NCI-H2107 treated with DMSO at 0.1 percent for 48 hours (cell line): ENCODE measurements around the gene EPN1.

Experiments used
- DNase-seq: peaks from one replicate; lab custom pipeline; 2025; ENCODE audit not compliant: unreplicated experiment; lab: John Stamatoyannopoulos, UW

The EPN1 gene

DNA sequence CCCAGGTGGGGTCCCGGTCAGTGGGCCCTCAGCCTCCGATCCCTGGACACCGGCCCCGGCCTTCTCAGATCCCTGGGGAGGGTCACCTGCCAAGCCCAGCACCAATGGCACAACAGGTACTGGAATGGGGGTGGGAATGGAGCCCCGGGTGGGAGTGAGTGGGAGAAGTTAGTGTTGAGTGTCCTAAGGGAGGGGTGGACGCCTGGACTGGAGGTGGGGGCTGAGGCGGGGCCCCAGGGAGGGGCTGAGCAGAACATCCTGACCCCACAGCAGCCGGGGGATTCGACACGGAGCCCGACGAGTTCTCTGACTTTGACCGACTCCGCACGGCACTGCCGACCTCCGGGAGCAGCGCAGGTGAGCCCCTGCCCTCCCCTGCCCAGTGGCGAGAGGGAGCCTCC is 17.7 kb downstream of the EPN1 start:
- no peak for DNase-seq

DNA sequence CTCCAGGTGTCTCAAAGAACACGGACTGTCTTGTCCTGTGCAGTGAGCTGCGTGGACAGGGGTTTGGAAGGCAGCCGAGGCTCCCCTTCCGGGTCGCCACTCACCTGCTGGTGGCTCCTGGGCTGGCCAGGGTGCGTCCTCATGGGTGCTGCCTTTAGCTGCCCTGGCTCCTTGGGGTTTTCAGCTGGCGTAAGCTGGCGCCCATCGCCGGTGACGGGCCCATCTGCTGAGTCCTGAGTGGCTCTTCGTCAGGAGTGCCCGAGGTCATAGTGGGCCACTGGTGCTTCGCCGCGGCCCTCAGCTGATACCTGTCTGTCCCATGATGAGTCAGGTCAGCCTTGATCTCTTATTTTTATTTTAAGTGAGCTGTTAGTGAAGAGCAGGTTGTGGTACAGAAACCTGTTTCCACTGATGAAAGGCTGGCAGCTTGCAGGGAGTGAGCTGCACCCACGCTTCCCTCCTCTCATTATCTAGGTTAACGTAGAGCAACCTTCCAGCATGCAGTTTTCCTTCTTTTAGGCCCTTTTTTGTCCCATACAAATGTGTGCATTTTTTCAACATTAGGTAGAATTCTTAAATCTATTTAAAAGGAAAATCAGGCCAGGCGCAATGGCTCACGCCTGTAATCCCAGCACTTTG is 18.4 kb downstream of the EPN1 start:
- DNase-seq = no peak

DNA sequence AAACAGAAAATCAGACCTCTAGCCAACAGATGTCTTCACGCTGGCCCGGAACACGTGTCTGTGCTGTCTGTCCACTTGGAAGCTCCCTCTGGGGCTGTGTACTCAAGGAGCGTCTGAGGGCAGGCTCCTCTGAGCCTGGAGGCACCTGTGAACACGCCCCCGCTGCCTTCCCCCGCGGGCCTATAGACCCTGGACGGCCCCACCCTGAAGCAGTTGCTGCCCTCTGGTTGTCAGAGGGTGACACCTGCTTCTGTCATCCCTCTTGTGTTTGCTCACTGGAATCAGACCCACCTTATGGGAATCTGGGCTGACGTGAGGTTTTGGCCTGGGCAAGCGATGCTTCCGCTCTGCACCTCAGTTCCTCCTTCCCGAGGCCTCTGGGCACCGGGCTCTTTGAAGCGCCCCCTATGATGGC is 19.2 kb downstream of the EPN1 start:
- DNase-seq = no peak

DNA sequence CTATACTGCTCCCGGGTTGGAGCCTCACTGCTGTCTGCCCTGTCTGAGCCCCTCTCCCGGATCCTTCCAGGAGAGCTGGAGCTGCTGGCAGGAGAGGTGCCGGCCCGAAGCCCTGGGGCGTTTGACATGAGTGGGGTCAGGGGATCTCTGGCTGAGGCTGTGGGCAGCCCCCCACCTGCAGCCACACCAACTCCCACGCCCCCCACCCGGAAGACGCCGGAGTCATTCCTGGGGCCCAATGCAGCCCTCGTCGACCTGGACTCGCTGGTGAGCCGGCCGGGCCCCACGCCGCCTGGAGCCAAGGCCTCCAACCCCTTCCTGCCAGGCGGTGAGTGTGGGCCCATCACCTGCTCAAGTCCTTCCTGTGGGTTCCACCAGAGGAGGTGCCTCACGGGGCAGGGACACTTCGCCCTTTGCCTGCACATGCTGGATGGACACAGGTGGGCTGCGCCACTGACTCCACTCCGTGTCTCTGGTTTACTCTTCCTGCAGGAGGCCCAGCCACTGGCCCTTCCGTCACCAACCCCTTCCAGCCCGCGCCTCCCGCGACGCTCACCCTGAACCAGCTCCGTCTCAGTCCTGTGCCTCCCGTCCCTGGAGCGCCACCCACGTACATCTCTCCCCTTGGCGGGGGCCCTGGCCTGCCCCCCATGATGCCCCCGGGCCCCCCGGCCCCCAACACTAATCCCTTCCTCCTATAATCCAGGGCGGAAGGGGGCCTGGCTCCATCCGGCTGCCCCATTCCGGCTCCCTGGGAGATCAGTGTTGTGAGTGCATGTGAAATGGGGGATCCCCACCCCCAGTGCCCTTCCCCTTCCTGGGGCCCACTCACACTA is 19.8 kb downstream of the EPN1 start:
- DNase-seq = no peak

DNA sequence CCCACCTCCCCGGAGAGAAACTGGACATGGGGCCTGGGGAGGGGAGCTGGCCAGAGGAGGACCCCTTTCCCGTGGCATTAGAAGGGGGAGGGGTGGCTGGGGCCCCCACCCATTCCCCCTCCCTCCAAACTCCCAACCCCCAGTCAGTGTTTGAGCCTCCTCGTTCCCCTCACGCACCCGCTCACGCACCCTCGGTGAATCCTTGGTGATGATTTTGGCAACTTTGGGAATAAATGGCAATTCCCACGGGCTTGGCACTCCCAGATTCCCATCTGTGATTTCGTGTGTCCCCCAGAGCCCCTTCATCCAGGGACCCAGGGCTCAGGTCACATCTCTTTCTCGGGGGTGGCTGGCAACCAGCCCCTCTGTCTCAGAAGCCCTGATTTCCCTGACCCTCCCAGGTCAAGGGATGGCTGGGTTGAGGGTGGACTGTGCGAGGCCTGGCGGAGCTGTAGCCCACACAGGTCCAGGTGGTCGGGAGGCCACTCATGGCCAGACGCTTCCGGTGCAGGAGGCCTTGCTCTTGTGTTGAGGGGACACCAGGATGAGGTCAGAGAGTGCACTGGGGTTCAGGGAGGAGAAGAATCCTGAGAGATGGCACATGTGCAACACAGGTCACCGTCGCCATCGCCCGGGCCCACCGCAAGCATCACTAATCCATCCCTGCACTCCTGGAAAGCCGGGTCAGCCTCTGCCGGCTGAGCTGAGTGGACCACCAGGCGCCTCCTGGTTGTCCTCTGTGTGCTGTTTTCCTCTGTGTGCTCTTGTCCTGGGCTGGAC is 20.7 kb downstream of the EPN1 start:
- DNase-seq = no peak

DNA sequence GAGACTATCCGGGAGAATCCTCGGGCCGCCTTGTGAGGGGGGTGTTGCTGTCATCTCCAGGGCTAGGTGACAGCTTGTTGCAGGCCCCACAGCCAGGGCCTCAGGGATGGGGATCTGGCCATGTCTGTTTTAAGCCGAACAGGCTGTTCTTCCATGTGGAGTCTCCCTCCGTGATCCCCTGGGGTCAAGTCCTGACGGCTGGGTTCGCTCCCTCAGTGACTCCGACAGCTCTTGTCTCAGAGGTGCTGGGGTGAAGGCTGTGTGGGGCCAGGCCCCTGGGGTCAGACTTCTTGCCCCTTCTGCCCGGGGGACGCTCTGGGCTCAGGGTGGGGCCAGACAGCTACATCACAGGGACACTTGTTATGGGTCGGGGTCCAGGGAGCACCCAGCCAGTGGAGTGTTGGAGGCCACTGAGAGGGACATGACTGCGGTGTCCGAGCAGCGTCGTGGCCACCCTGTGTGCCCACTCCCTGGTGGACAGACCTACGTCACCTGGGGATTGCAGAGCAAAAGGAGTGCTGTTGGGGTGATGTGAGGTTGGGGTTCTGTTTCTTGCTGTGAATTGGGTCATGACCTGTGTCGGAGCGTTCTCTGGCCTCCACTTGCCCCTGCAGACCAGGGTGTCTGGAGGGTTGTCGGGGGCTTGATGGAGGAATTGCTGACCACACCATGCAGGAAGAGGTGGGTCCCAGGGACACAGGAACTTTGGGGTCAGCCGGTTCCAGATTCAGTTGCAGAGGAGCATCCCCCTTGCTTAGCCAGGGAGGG is 21.5 kb downstream of the EPN1 start:
- no peak for DNase-seq

DNA sequence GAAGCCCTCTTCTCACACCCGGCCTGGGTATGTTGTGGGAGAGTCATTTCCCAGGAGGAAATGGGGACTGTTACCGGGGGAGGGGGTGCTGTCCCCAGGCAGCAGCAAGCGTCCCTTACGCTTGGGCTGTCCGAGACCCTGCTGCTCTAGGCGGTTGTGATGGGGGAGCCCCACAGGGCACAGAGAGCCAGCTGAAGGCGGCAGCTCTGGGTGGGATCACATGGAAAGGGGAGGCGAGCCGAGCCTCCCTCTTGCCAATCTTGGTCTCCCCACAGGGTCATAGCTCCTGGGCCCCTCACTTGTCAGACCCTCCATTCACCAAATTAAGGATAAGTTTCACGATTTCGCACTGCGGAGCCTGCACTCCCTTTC is 22.0 kb downstream of the EPN1 start:
- DNase-seq = no peak

DNA sequence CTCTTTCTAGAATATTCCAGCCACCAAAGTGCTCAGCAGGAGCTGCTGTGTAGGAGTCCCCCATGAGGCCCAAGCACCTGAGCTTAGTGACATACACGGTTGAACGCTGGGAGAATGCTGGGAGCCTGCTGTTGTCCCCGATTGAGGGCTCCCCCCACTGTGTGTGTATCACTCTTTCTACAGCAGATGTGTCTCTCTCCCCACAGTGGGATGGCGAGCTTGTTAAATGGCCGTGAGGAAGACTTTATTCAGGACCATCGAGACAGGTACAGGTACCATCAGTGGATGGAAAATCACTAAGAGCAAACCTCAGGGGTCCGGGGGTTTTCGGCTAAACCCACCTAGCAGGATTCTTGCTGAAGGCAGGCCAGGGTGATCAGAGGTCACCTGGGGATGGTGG is 22.7 kb downstream of the EPN1 start:
- DNase-seq = no peak

DNA sequence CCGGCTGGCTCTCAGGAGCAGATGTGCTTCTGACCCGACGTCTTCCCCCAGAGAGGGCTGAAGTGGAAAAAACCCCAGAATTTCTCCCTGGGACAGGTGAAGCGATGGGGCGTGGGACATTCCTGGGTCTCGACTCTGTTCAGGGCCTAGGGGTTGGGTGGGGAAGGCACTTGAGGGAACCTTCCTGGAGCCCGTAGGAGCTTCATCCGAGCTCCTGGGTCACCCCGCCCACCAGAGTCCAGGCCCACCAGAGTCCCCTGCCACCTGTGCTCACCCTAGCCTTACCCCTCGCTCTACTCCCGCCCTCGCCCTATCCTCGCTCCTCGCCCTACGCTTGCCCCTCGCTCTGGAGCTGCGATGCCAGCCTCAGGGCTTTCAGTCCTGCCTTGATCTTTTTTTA is 23.2 kb downstream of the EPN1 start:
- DNase-seq = no peak

DNA sequence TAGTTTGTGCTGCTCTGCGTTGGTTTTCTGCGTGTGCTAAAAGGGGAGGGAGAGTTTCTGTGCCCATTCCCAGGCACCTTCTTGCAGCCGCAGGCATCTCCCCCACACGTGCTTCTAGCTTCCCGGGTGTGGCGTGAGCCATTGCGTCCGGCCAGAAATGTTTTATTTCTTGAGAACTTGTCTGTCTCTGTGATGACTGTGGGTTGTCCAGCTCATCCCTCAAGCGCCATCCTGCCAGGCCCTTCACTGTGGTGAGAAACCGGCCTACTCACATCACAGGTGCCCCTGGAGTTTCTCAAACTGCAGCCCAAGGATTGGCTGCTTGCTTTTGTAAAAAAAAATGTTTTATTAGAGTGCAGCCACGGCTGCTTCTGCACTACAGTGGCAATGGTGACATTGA is 24.2 kb downstream of the EPN1 start:
- DNase-seq = no peak

DNA sequence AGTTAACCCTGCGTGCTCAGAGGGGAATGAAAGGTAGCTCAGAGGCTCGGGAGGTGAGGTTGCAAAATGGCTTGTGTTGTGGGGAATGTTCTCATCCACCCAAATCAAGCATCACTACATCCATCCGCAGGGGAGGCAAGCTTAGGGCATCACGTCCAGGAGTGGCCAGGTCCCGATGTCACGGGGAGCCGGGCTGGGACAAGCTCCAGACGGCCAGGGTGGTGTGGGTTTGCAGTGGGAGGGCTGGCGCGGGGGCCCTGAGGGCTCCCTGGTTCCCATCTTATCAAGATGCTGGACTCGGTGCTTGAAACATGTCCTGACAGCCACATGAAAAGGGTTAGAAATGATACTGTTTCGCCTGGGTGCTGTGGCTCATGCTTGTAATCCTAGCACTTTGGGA is 25.8 kb downstream of the EPN1 start:
- no peak for DNase-seq

DNA sequence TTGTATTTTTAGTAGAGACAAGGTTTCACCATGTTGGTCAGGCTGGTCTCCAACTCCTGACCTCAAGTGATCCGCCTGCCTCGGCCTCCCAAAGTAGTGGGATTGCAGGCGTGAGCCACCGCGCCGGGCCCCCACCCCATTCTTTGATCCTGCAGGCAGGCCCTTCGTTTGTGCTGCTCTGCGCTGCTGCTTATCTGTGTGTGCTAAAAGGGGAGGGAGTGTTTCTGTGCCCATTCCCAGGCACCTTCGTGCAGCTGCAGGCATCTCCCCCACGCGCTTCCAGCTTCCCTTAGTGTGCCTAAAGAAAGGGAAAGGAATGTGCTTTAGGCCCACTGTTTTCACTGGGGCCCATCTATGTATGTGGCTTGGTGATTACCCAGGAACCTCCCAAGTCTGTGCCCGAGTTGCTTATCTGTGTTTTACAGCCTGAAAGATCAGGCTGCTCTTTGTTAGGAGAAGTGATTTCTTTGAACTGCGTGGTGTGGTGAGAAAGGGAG is 27.2 kb downstream of the EPN1 start:
- DNase-seq = no peak

DNA sequence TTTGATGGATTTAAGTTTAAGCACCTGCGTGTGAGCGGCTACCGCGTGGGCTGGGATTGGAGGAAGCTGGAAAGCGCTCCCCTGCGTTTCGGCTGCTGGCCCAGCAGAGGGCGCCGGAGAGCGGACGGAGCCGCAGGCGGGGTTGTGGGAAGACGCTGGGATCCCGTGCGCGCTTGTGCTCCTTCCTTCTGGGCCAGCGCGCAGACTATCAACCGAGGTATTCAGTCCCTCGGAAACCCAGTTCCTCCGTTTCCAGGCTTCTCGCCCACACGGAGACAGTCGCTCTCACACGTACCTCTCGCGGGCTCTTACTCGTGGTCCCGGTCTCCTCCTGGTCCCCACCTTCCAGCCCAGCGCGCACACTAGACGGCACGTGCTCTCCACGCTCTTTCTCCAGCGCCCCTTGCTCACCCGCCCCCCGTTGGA is 28.8 kb downstream of the EPN1 start:
- DNase-seq = no peak

DNA sequence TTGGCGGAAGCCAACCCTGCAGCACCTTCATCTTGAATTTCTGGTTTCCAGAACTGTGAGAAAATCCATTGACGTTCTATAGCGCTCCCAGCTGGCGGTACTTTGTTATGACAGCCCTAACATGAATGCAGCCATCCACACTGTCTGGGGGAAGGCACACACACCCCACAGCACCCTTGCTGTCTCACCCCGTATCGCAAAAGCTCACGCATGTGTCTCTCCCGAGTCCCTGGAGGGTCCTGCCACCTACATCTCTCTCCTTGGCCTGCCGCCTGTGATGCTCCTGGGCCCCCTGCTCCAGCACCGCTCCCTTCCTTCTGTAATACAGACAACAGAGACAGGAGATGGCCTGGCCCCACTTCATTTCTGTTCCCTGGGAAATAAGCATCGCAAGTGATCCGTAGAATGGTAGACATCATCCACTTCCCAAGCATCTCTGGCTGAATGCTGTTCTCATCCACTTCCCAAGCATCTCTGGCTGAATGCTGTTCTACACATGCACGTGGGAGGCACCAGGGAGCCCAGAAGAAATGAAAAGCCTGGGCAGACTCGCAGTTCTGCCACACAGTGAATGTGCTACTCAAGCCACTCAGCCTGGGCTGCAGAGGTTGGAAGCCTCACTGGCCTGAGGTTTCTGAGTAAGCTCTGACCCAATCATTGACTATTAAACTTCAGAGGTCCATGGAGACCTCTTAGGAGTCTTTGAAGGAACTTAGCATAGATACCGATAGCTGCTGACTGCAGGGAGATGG is 29.6 kb downstream of the EPN1 start:
- no peak for DNase-seq

DNA sequence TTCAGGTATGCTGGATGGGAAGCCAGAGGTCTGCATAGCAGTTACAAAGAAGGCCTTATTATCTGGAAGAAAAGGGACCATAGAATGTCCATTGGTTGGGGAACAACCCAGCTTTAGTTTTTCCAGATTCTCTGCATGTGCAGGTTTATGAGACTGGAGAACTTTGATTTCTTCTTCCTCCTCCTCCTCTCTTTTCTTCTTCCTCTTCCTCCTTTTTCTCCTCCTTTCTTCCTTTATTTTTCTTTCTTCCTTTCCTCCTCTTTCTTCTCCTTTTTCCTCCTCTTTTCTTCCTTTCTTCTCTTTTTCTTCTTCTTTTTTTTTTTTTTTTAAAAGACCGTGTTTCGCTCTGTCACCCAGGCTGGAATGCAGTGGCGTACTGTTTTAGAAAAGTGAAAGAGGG is 30.9 kb downstream of the EPN1 start:
- no peak for DNase-seq

DNA sequence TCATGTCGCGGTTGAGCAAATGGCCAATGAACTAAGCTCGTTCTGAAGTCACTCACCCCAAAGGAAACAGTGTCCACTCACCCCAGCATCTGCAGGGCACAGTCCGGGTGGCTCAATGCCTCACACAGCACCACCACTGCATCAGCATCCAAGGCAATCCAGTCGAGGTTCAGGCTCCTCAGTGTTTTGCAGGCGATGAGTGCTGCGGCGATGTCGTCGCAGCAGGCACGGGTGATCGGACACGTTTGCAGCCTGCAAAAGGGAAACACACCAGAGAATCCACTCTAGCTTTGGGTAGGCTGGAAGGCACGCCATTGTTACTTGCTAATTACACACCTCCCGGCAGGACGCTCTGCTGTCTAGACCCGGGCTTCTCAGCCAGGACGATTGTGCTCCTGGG is 36.7 kb downstream of the EPN1 start:
- no peak for DNase-seq

DNA sequence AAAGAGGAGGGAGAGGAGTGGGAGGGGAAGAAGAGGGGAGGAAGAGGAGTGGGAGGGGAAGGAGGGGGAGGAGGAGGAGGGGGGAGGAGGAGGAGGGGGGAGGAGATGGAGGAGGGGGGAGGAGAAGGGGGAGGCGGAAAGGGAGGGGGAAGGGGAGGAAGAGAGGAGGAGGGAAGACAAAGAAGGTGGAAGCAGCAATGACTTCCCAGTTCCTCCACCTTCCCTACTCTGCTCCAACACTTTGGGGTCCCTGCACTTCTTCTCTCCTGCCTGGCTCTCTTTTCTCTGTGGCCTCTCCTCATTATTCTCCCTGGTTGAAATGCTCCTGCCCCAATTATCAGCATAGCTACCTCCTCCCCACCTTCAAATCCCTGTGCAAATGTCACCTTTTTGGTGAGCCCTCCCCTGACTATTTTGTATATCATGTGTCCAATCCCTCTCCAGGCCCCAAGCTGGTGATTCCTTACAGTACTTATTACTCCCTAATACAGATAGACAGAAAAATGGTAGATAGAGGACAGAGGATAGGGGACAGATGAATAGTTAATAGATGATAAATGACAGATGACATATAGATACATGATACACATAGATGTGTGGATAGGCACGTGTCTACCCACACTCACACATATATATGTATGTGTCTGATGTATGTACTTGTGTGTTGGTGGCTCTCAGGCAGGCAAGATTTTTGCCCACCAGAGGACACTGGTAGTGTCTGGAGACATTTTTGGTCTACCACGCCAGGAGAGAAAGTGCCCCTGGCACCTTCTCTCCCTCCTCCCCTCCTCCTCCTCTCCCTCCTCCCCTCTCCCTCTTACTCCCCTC is 38.0 kb downstream of the EPN1 start:
- no peak for DNase-seq

DNA sequence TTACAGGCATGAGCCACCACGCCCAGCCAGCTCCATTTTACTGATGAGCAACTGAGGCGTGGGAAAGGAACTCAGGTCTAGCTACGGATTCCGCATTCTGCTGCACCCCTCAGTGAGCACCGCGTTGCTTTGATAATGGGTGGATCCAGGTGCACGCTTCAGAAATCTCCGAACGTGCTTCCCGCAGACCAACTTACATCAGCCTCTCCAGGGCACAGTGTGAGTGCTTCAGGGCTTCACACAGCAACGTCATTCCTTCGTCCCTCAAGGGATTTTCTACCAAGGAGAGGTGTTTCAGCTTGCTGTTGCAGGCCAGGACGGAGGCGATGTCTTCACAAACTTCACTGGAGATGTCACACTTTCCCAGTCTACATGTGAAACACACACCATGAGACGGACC is 41.5 kb downstream of the EPN1 start:
- no peak for DNase-seq

DNA sequence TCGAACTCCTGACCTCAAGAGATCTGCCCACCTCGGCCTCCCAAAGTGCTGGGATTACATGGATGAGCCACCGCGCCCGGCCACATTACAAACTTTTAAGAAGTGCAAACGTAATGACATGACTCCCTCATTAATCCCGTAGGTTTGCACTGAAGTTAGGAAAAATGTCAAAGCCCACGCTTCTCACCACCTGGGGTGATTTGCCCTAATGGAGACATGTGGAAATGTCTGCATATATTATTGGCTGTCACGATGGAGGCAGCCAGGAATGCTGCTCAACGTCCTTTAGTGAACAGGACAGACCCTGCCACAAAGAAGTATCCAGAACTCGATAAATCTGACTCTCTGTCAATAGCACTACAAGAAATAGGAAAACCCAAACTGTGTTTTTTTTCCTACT is 42.2 kb downstream of the EPN1 start:
- DNase-seq = no peak
